ENCODE measurements around the gene SEC14L6. TPM values are rescaled to one million over a fixed set of nuclear protein-coding genes. Genes with fewer than 3 reads are reported as not detected.
"Not testable (repeated sequence)": the region's sequence is repeated elsewhere in the genome, so short reads cannot be mapped to it uniquely, and the experiment has no call there.

SEC14L6 gene
- total RNA-seq, 1 donor from 2014 or later = 3.3 TPM

DNA sequence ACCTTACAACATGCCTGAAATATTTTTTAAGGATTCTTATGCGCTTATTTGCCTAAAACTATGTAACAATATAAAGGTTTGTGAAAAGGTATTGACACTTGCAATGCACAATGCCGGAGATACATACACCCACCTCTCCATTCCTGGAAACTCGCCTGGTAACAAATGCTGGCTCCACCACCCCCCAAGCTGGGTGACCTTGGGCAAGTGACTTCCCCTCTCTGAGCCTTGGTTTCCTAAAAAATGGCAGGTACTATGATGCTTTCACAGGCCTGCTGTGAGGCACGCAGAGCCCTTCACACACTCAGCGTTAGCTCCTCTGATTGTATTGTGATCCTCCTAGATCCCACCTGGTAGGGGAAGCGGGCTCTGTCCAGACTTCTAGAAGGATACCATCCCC, 25.7 kb upstream of the SEC14L6 start:
- no peak for DNase-seq (ENCODE audit: low read depth, low spot score)
- no peak overlapping the region for H3K27ac Mint-ChIP-seq (ENCODE audit: unreplicated experiment)
- H3K4me1 Mint-ChIP-seq = peaks cover 32% of the 10 kb centered on the region
- H3K4me3 Mint-ChIP-seq = peak overlapping the region; percentile 69
- H3K36me3 Mint-ChIP-seq (ENCODE audit: low read depth) = no peaks in the 10 kb centered on the region
- peaks cover 18% of the 10 kb centered on the region for H3K27me3 Mint-ChIP-seq (ENCODE audit: low read depth)
- no peak for TF ChIP-seq CTCF (conservative IDR thresholded peaks at IDR 0.05)
- no peaks in the 10 kb centered on the region for H3K9me3 Mint-ChIP-seq

GRCh38 chr22:30569674-30570202, 23.2 kb upstream of the SEC14L6 start:
- no peak for TF ChIP-seq CTCF (conservative IDR thresholded peaks at IDR 0.05)

DNA sequence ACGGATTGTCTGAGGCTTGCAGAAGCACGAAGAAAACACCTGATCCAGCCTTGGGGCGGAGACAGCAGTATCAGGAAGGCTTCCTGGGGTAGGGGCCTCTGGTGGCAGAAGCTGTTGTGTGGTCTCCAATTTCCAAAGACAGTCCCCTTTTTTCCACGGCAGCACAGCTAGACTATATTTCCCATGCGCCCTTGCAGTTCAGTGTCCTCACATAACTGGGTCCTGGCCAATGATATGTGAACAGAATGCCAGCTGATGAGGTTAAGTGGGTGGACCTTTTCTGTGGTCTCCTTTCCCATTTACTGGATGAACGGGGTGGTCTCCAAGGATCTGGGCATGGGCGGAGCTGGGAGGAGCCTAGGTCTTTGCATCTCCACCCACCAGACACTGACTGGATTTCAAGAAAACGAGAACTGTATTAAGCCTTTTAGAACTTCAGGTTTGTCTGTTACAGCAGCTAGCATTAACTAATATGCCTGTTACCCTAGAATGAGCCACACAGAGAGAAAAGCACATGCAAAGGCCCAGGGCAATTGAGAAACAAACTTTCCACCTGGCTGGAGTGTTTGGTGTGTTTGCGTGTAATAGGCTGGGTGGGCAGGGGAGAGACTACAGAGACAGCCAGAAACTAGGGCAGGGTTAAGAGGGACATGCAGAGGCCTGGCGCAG, 21.7 kb upstream of the SEC14L6 start:
- Mint-ChIP-seq H3K9me3 (no peaks in the 10 kb centered on the region), H3K27ac (ENCODE audit: unreplicated experiment) (no peak overlapping the region), H3K27me3 (ENCODE audit: low read depth) (peaks cover 9% of the 10 kb centered on the region), H3K36me3 (ENCODE audit: low read depth) (no peaks in the 10 kb centered on the region), H3K4me1 (peaks cover 19% of the 10 kb centered on the region), H3K4me3 (no peak overlapping the region)
- DNase-seq (ENCODE audit: low read depth, low spot score) = no peak
- TF ChIP-seq CTCF (conservative IDR thresholded peaks at IDR 0.05) = no peak

More at GRCh38 chr22:30569674-30570202, 23.2 kb upstream of the SEC14L6 start:
- Mint-ChIP-seq H3K36me3 (ENCODE audit: low read depth) (no peaks in the 10 kb centered on the region), H3K4me1 (peaks cover 27% of the 10 kb centered on the region), H3K9me3 (no peaks in the 10 kb centered on the region), H3K27me3 (ENCODE audit: low read depth) (peaks cover 16% of the 10 kb centered on the region), H3K4me3 (no peak overlapping the region), H3K27ac (ENCODE audit: unreplicated experiment) (no peak overlapping the region)
- no peak for DNase-seq (ENCODE audit: low read depth, low spot score)

- not testable (repeated sequence) for H3K9me3 Mint-ChIP-seq; H3K4me3 Mint-ChIP-seq; H3K27ac Mint-ChIP-seq (ENCODE audit: unreplicated experiment); H3K27me3 Mint-ChIP-seq (ENCODE audit: low read depth); H3K36me3 Mint-ChIP-seq (ENCODE audit: low read depth); DNase-seq (ENCODE audit: low read depth, low spot score)
- peaks cover 10% of the 10 kb centered on the region for H3K4me1 Mint-ChIP-seq
Observed at GRCh38 chr22:30567277-30567676, 20.7 kb upstream of the SEC14L6 start.

- no peak for DNase-seq (ENCODE audit: low read depth, low spot score)
- peaks cover 4% of the 10 kb centered on the region for H3K27me3 Mint-ChIP-seq (ENCODE audit: low read depth)
- no peaks in the 10 kb centered on the region for H3K9me3 Mint-ChIP-seq
- no peak for TF ChIP-seq CTCF (conservative IDR thresholded peaks at IDR 0.05)
- no peak overlapping the region for H3K27ac Mint-ChIP-seq (ENCODE audit: unreplicated experiment)
- peaks cover 6% of the 10 kb centered on the region for H3K4me1 Mint-ChIP-seq
- H3K4me3 Mint-ChIP-seq = no peak overlapping the region
- no peaks in the 10 kb centered on the region for H3K36me3 Mint-ChIP-seq (ENCODE audit: low read depth)
Observed at GRCh38 chr22:30566125-30566524, 19.6 kb upstream of the SEC14L6 start.

- H3K36me3 Mint-ChIP-seq (ENCODE audit: low read depth) = no peaks in the 10 kb centered on the region
- peaks cover 6% of the 10 kb centered on the region for H3K4me1 Mint-ChIP-seq
- no peak overlapping the region for H3K4me3 Mint-ChIP-seq
- DNase-seq (ENCODE audit: low read depth, low spot score) = no peak
- TF ChIP-seq CTCF (conservative IDR thresholded peaks at IDR 0.05) = no peak
- peaks cover 4% of the 10 kb centered on the region for H3K27me3 Mint-ChIP-seq (ENCODE audit: low read depth)
- H3K9me3 Mint-ChIP-seq = no peaks in the 10 kb centered on the region
- no peak overlapping the region for H3K27ac Mint-ChIP-seq (ENCODE audit: unreplicated experiment)
Observed at GRCh38 chr22:30565341-30565740, 18.8 kb upstream of the SEC14L6 start.

Measured in neural crest cell (in vitro differentiated cells).